HEK293 (cell line): ENCODE measurements around the gene KLHDC3.

ENCODE experiments used
- CTCF ChIA-PET: fragments of 350-600 bp; formaldehyde crosslinking; extraction: SDS; loops from one replicate; lab custom pipeline; 2021; ENCODE audit warnings: antibody characterized with exemption; lab: Yijun Ruan, JAX
- POLR2A ChIA-PET: fragments of 300-600 bp; formaldehyde crosslinking; extraction: SDS; loops from one replicate; lab custom pipeline; 2020; ENCODE audit warnings: antibody characterized with exemption, inconsistent platforms; lab: Yijun Ruan, JAX
- H3K27ac ChIP-seq: fragments of 200-500 bp; sonication (Bioruptor generic); 2 replicates; pipeline ENCODE4 v1.5.1; 2014; ENCODE audit warnings: low read depth, low read length, control low read depth, inconsistent platforms; ENCODE audit errors: extremely low read depth
- H3K36me3 ChIP-seq, 2 experiments: fragments of 200-500 bp in 1 of 2; sonication (Bioruptor generic) in 1 of 2; 1 replicate in 1 of 2; 2 replicates in 1 of 2; pipeline ENCODE4 v1.5.1; 2014 to 2017; ENCODE audit warnings: inconsistent platforms in 2 of 2, low read length in 2 of 2; ENCODE audit not compliant: control insufficient read depth in 2 of 2, insufficient read depth in 1 of 2
- H3K4me1 ChIP-seq: fragments of 200-500 bp; sonication (Bioruptor generic); 2 replicates; pipeline ENCODE4 v1.5.1; 2014; ENCODE audit warnings: mild to moderate bottlenecking, low read length, inconsistent platforms; ENCODE audit not compliant: control insufficient read depth, insufficient read depth
- H3K4me3 ChIP-seq: 2 replicates; pipeline ENCODE4 v1.5.1; 2011; ENCODE audit warnings: low read depth, mild to moderate bottlenecking, control low read depth, low read length, moderate library complexity
- H3K9me3 ChIP-seq: fragments of 200-500 bp; sonication (Bioruptor generic); 2 replicates; pipeline ENCODE4 v1.5.1; 2014; ENCODE audit warnings: low read depth, low read length, inconsistent platforms; ENCODE audit not compliant: control insufficient read depth, insufficient read depth
- EGR2 ChIP-seq: fragments of 450-650 bp; formaldehyde crosslinking; IDR thresholded peaks from 2 replicates; pipeline ENCODE4 v1.5.1; 2016; ENCODE audit warnings: low read depth, missing biosample characterization, missing genetic modification characterization
- KLF10 ChIP-seq: fragments of 450-650 bp; IDR thresholded peaks from 2 replicates; pipeline ENCODE4 v1.5.1; 2018; ENCODE audit warnings: missing biosample characterization, mild to moderate bottlenecking, missing genetic modification characterization
- PRDM6 ChIP-seq: fragments of 450-650 bp; formaldehyde crosslinking; IDR thresholded peaks from 2 replicates; pipeline ENCODE4 v1.5.1; 2017; ENCODE audit warnings: missing biosample characterization, missing genetic modification characterization
- RBAK ChIP-seq: fragments of 450-650 bp; formaldehyde crosslinking; IDR thresholded peaks from 2 replicates; pipeline ENCODE4 v1.5.1; 2016; ENCODE audit warnings: missing biosample characterization, missing genetic modification characterization
- SP3 ChIP-seq: fragments of 450-650 bp; formaldehyde crosslinking; IDR thresholded peaks from 2 replicates; pipeline ENCODE4 v1.5.1; 2016; ENCODE audit warnings: missing biosample characterization, missing genetic modification characterization
- YY2 ChIP-seq: fragments of 450-650 bp; formaldehyde crosslinking; IDR thresholded peaks from 2 replicates; pipeline ENCODE4 v1.5.1; 2016; ENCODE audit warnings: missing biosample characterization, missing genetic modification characterization
- ZBTB6 ChIP-seq: fragments of 450-650 bp; formaldehyde crosslinking; IDR thresholded peaks from 2 replicates; pipeline ENCODE4 v1.5.1; 2017; ENCODE audit warnings: missing biosample characterization, missing genetic modification characterization
- ZFHX2 ChIP-seq: fragments of 450-650 bp; formaldehyde crosslinking; conservative IDR thresholded peaks from 2 replicates; pipeline ENCODE4 v1.5.1; 2016; ENCODE audit warnings: missing biosample characterization, missing genetic modification characterization
- ZNF146 ChIP-seq: fragments of 450-650 bp; formaldehyde crosslinking; IDR thresholded peaks from 2 replicates; pipeline ENCODE4 v1.5.1; 2016; ENCODE audit warnings: missing biosample characterization, missing genetic modification characterization
- ZNF211 ChIP-seq: fragments of 450-650 bp; formaldehyde crosslinking; IDR thresholded peaks from 2 replicates; pipeline ENCODE4 v1.5.1; 2016; ENCODE audit warnings: low read depth, missing biosample characterization, missing genetic modification characterization
- ZNF366 ChIP-seq: fragments of 450-650 bp; formaldehyde crosslinking; conservative IDR thresholded peaks from 2 replicates; pipeline ENCODE4 v1.5.1; 2016; ENCODE audit warnings: missing biosample characterization, missing genetic modification characterization
- ZNF391 ChIP-seq: fragments of 450-650 bp; formaldehyde crosslinking; IDR thresholded peaks from 2 replicates; pipeline ENCODE4 v1.5.1; 2016; ENCODE audit warnings: low read depth, missing biosample characterization, missing genetic modification characterization, borderline replicate concordance
- ZNF404 ChIP-seq: fragments of 450-650 bp; formaldehyde crosslinking; IDR thresholded peaks from 2 replicates; pipeline ENCODE4 v1.5.1; 2017; ENCODE audit warnings: missing biosample characterization, missing genetic modification characterization
- ZNF510 ChIP-seq: fragments of 450-650 bp; formaldehyde crosslinking; IDR thresholded peaks from 2 replicates; pipeline ENCODE4 v1.5.1; 2018; ENCODE audit warnings: mild to moderate bottlenecking, missing genetic modification characterization, missing biosample characterization; ENCODE audit not compliant: insufficient replicate concordance
- ZNF558 ChIP-seq: fragments of 450-650 bp; formaldehyde crosslinking; IDR thresholded peaks from 2 replicates; pipeline ENCODE4 v1.5.1; 2016; ENCODE audit warnings: missing biosample characterization, missing genetic modification characterization
- ZNF639 ChIP-seq: fragments of 450-650 bp; formaldehyde crosslinking; IDR thresholded peaks from 2 replicates; pipeline ENCODE4 v1.5.1; 2016; ENCODE audit warnings: missing biosample characterization, missing genetic modification characterization
- ZNF677 ChIP-seq: fragments of 450-650 bp; IDR thresholded peaks from 2 replicates; pipeline ENCODE4 v1.5.0; 2018; ENCODE audit warnings: missing biosample characterization, mild to moderate bottlenecking, missing genetic modification characterization, moderate library complexity
- ZNF701 ChIP-seq: fragments of 450-650 bp; formaldehyde crosslinking; IDR thresholded peaks from 2 replicates; pipeline ENCODE4 v1.5.1; 2016; ENCODE audit warnings: missing biosample characterization, missing genetic modification characterization
- ZNF843 ChIP-seq: fragments of 450-650 bp; formaldehyde crosslinking; IDR thresholded peaks from 2 replicates; pipeline ENCODE4 v1.5.1; 2016; ENCODE audit warnings: missing biosample characterization, missing genetic modification characterization
- TF ChIP-seq, protein P1 (sequence below): fragments of 450-650 bp; formaldehyde crosslinking; IDR thresholded peaks from 2 replicates; pipeline ENCODE4 v1.5.1; 2016; ENCODE audit warnings: missing biosample characterization, missing genetic modification characterization
- TF ChIP-seq, protein P2 (sequence below): fragments of 450-650 bp; formaldehyde crosslinking; IDR thresholded peaks from 2 replicates; pipeline ENCODE4 v1.5.1; 2017; ENCODE audit warnings: missing biosample characterization, missing genetic modification characterization

Gene KLHDC3

DNA sequence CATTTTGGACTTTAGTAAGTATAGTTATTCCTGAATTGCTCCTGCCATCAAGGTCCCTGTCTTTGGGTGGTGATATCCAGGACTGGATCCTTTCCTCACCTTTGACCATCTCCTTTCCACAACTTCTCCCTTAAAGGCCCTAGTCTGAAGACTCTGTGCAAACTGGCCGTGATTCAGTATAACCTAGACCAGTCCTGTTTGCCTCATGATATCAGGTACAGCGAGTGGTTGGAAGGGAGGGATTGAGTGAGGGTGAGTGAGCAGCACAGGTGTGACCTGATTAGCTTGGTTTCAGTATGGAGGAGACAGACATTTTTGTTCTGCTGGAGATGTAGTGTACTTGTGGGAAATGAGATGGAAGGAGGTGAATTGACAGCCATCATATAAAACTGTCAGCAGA is 5.1 kb downstream of the KLHDC3 start:
- ChIA-PET POLR2A (interaction anchor here (1.6 to 4.6 kb wide), 2 partner anchors 15 to 35 kb away, joined by 4 to 22 read pairs; partner anchors contain the start of gene PPP2R5D), CTCF (interaction anchor here (0.5 to 2.3 kb wide), 2 partner anchors 9 to 315 kb away, joined by 3 to 11 read pairs; no protein-coding TSS in a partner anchor)
- H3K4me1 ChIP-seq = peaks cover 15% of the 10 kb centered on the region
- no peak overlapping the region for H3K4me3 ChIP-seq
- H3K9me3 ChIP-seq = no peaks in the 10 kb centered on the region
- H3K36me3 ChIP-seq = peaks cover 40 to 62% of the 10 kb centered on the region in 2 experiments
- TF ChIP-seq ZNF677 (tag by site-specific recombination) (no peak), ZNF391 (tag by site-specific recombination) (no peak), PRDM6 (tag by site-specific recombination) (no peak), ZNF843 (tag by site-specific recombination) (no peak), KLF10 (tag by site-specific recombination) (no peak), RBAK (tag by site-specific recombination) (no peak), YY2 (tag by site-specific recombination) (no peak; the same call in 1 of the 2 replicates), ZNF639 (tag by site-specific recombination) (no peak)
- TF ChIP-seq, protein P1, sequence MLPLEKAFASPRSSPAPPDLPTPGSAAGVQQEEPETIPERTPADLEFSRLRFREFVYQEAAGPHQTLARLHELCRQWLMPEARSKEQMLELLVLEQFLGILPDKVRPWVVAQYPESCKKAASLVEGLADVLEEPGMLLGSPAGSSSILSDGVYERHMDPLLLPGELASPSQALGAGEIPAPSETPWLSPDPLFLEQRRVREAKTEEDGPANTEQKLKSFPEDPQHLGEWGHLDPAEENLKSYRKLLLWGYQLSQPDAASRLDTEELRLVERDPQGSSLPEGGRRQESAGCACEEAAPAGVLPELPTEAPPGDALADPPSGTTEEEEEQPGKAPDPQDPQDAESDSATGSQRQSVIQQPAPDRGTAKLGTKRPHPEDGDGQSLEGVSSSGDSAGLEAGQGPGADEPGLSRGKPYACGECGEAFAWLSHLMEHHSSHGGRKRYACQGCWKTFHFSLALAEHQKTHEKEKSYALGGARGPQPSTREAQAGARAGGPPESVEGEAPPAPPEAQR = no peak
- TF ChIP-seq, all 188 proteins: peak for 0
- no peak overlapping the region for H3K27ac ChIP-seq

DNA sequence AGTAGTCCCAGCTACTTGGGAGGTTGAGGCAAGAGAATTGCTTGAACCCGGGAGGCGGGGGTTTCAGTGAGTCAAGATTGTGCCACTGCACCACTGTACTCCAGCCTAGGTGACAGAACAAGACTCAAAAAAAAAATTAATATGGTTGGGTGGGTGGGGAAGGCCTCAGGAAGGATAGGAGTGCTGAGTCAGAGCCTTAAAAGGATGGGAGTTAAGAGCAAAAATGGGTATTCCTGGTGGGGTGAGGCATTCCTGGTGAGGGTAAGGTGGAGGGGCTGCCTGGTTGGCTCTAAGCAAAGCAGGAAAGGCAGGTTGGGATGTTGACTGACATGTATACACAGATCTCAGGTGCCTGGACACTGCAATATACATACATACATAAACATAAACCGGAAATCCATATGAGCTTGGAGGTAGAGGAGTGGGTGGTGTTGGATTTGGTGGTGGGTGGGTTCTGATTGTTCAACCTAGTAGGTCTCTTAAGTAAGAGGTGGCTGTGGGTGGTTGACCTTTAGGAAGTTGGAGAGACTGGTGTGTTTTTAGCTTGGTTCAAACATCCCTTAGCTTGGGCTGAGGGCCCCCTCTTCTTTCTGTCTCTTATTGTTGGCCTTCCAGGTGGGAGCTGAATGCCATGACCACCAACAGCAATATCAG is 6.1 kb downstream of the KLHDC3 start:
- Histone ChIP-seq H3K9me3 (no peaks in the 10 kb centered on the region), H3K27ac (peak overlapping the region; percentile 86), H3K4me1 (peaks cover 11% of the 10 kb centered on the region), H3K4me3 (no peak overlapping the region), H3K36me3 (peaks cover 45 to 72% of the 10 kb centered on the region in 2 experiments)
- POLR2A ChIA-PET = interaction anchor here (1.0 to 9.2 kb wide), 13 partner anchors 6 to 124 kb away, joined by 3 to 66 read pairs (median 8); partner anchors contain the start of genes CNPY3, CUL7, KLC4 and KLHDC3
- CTCF ChIA-PET = interaction anchor here (0.5 to 2.3 kb wide), 7 partner anchors 10 to 314 kb away, joined by 3 to 11 read pairs (median 4); no protein-coding TSS in a partner anchor
- peak; percentile 76 for TF ChIP-seq ZFHX2
- TF ChIP-seq ZNF558 = peak; percentile 57
- no peak for TF ChIP-seq ZNF404 (tag by site-specific recombination)
- TF ChIP-seq ZNF146 (tag by site-specific recombination) = no peak
- peak; percentile 73 for TF ChIP-seq EGR2

DNA sequence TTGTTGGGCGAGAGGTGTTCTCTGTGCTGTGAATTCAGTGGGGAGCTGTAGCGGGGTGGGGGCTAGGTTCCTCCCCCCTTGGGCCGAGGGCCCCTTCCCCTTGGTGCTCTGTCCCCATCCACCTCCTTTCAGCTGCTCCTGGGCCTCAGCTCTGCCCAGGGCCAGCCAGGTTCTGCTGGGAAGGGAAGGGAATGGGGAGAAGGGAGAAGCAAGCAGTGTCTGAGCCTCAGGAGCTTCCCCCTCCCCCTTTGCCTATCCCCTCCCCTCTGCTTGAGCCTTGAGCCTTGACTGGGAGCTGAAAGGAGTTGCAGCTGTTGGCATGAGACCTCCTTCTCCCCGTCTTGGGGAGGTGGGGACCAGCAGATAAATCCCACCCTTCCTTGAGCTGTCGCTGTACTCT is 6.8 kb downstream of the KLHDC3 start:
- POLR2A ChIA-PET = interaction anchor here (0.5 to 9.2 kb wide), 21 partner anchors 7 to 1048 kb away, joined by 3 to 66 read pairs (median 5); partner anchors contain the start of genes CNPY3, CUL7, GNMT and KLC4
- H3K4me3 ChIP-seq = peak overlapping the region; percentile 91
- H3K36me3 ChIP-seq = peaks cover 52 to 77% of the 10 kb centered on the region in 2 experiments
- CTCF ChIA-PET = interaction anchor here (0.8 to 2.3 kb wide), 8 partner anchors 10 to 123 kb away, joined by 3 to 11 read pairs (median 4); no protein-coding TSS in a partner anchor
- H3K27ac ChIP-seq = peak overlapping the region; percentile 86
- H3K4me1 ChIP-seq = peaks cover 9% of the 10 kb centered on the region
- H3K9me3 ChIP-seq = no peaks in the 10 kb centered on the region
- TF ChIP-seq, protein P2, sequence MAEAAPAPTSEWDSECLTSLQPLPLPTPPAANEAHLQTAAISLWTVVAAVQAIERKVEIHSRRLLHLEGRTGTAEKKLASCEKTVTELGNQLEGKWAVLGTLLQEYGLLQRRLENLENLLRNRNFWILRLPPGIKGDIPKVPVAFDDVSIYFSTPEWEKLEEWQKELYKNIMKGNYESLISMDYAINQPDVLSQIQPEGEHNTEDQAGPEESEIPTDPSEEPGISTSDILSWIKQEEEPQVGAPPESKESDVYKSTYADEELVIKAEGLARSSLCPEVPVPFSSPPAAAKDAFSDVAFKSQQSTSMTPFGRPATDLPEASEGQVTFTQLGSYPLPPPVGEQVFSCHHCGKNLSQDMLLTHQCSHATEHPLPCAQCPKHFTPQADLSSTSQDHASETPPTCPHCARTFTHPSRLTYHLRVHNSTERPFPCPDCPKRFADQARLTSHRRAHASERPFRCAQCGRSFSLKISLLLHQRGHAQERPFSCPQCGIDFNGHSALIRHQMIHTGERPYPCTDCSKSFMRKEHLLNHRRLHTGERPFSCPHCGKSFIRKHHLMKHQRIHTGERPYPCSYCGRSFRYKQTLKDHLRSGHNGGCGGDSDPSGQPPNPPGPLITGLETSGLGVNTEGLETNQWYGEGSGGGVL (tag by site-specific recombination) = peak; percentile 68; the same call in 1 of the 2 replicates
- TF ChIP-seq ZBTB6 (peak; percentile 76), ZNF510 (no peak), SP3 (tag by site-specific recombination) (peak; percentile 29; the same call in 1 of the 2 replicates), ZNF701 (tag by site-specific recombination) (0 out of 2 replicates have a peak, but pooled peaks have one; percentile 15), ZNF366 (tag by site-specific recombination) (0 out of 2 replicates have a peak, but pooled peaks have one; percentile 19), ZNF211 (tag by site-specific recombination) (no peak)
